ENCODE data around the gene SEMA5A.
A peak's percentile ranks its signal among the peaks of the same experiment; 100 is the strongest.

Gene SEMA5A

DNA sequence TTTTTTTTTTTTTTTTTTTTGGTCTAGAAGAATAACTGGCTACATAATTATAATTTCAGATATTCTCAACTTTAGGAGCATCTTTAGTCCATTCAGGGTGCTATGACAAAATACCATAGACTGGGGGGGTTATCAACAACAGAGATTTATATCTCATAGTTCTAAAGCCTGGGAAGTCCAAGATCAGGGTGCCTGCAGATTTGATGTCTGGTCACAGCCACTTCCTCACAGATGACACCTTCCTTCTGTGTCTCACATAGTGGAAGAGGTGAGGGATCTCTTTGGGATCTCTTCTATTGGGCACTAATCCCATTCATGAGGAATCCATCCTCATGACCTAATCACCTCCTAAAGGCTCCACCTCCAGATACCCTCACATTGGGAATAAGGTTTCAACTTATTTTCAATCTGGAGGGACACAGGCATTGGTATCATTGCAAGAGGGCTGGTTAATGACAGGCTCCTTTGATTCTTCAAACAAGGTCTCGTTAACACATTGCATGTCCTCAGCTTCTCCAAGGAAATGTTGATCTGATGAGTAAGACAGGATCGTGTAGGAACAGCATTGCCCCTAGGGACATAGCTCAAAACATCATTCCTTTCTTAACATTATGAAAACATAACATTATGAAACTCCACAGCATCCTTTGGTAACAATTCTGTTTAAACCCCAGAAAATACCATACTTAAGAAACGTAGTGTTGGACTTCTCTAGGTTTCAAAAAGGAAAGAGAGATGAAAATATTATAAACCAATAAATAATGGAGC is 372.4 kb downstream of the SEMA5A start:
- in situ Hi-C loops (cut with MboI; ENCODE audit: low pct_unique_long_range_greater_than_20kb, low sequenced_read_pairs): no loop called here
- no peak for DNase-seq

DNA sequence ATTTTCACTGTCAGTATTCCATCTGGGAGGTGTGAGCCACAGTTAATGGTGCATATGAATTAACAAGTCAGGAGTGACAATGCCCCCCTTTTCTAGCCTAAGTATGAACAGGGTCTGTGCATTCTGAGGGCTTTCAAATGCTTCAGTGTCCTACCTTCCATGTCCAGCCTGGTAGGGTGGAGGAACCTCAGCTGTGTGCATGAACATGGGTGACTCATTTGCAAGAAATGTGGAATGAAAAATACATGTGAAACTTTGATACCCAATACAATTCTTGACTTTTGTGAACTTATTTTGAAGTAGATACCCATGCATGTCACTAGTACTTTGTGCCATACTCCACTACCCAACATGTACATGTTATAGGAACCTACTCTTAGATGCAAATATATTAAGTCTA is 375.8 kb downstream of the SEMA5A start:
- no peak for DNase-seq
- in situ Hi-C loops (cut with MboI; ENCODE audit: low pct_unique_long_range_greater_than_20kb, low sequenced_read_pairs): no loop called here

GRCh38 chr5:9169557-9169902 is 376.3 kb downstream of the SEMA5A start:
- no peak for DNase-seq
- in situ Hi-C loops (cut with MboI; ENCODE audit: low pct_unique_long_range_greater_than_20kb, low sequenced_read_pairs): no loop called here

DNA sequence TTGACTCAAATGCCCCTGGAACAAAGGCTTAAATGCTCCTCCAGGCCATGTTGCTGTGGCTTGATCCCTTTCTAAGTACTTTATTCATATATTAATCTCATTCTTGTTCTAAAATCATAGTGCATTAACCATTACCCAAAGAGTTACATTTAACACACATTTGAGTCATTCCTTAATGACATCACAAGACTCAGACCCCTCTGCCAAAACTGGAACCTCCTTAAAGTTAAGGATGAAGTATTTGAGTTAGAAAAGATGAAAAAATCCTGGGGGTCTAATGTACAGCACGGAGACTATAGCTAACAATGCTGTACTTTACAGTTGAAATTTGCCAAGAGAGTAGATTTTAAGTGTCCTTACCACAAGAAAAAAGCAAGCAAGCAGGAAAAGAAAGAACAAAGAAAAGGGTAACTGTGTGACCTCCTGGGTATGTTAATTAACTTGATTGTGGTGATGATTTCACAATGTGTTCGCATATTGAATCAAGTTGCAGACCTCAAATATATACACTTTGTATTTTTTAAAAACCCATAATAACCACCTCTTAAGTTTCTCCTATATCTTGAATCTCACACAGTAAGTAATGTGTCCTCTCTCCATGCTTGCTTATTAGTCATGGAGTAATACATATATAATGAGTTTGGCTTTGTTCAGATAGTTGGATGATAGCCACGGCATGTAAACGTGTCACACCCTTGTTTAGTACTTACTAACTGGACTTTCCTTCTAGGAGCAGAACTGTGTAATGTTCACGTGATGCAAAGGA is 376.9 kb downstream of the SEMA5A start:
- in situ Hi-C loops (cut with MboI; ENCODE audit: low pct_unique_long_range_greater_than_20kb, low sequenced_read_pairs): no loop called here
- no peak for DNase-seq

DNA sequence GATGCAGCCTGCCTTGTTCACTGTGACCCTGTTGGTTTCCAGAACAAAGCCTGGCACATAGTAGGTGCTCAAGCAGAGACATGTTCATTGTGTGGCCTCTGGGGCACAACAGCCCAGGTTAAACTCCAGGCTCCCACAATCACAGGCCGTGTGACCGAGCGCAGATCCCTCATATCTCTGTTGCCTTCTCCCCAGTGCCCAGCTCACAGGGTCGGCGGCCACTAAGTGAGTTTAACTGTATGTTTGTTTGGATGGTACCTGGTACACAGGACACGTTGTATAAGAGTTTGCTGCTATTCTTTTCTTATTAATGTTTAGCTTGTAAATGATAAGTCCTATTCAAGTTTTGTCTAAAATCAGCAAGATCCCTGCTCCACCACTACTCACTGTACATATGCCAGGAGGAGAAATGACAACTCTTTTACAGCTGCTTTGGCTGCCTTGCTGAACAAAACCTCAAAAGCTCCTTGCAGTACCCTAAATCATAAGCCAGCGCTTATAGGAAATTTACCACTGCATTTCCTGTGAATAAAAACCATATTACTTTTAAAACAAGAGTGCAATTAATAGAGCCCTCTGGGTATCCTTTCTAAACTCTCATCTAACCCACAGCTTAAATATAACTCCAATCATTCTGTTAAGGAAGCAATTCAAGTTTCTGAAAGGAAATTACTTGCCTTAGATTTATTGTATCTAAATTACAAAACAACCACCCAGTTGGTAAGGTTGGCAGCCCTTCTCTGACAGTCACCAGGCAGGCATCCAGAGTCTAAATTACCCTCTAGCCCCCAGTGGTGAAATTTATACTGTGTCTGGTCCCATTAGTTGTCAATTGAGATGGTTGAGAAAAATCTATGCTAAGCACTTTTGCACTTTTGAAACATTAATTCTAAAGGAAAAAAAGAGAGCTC is 379.4 kb downstream of the SEMA5A start:
- no peak for DNase-seq
- in situ Hi-C loops (cut with MboI; ENCODE audit: low pct_unique_long_range_greater_than_20kb, low sequenced_read_pairs): no loop called here

GRCh38 chr5:9165546-9165945 is 380.3 kb downstream of the SEMA5A start:
- in situ Hi-C loops (cut with MboI; ENCODE audit: low pct_unique_long_range_greater_than_20kb, low sequenced_read_pairs): no loop called here
- no peak for DNase-seq

DNA sequence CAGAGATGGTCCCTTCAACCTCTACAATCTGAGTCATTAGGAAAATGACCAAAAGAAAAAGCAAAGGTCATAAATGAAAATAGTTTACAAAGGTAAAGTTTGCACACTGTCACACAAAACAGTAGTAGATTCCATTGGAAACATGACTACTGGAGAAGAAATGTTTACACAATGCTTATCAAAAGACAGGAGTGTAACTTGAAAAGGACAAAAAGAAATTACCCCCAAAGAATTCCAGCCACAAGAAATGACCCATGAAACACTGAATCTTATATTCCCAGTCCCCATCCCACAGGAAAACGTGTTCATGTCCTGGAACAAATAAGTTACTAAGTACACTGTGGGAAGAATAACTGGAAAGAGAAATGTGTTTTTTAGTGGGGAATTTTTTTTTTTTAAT is 385.1 kb downstream of the SEMA5A start:
- DNase-seq: no peak
- in situ Hi-C loops (cut with MboI; ENCODE audit: low pct_unique_long_range_greater_than_20kb, low sequenced_read_pairs): no loop called here

DNA sequence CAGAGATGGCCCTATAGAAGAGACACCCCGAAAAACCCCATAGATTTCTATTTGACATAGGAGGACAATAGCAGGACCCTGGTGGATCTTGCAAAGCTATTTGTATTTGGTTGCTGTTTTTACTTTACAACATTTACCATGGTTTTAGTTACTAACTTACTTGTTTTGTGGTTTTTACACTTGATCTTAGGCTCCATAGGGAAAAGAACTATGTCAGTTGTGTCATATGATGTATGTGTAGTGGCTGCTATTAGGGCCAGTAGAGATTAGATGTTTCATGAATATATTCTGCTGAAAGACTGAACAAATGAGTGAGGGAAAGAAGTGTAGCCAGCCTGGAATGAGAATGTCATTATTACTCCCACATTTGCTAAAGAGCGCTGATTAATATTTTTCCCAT is 388.1 kb downstream of the SEMA5A start:
- in situ Hi-C loops (cut with MboI; ENCODE audit: low pct_unique_long_range_greater_than_20kb, low sequenced_read_pairs): no loop called here
- DNase-seq: no peak

GRCh38 chr5:9157020-9157419 is 388.9 kb downstream of the SEMA5A start:
- DNase-seq: no peak
- in situ Hi-C loops (cut with MboI; ENCODE audit: low pct_unique_long_range_greater_than_20kb, low sequenced_read_pairs): no loop called here

DNA sequence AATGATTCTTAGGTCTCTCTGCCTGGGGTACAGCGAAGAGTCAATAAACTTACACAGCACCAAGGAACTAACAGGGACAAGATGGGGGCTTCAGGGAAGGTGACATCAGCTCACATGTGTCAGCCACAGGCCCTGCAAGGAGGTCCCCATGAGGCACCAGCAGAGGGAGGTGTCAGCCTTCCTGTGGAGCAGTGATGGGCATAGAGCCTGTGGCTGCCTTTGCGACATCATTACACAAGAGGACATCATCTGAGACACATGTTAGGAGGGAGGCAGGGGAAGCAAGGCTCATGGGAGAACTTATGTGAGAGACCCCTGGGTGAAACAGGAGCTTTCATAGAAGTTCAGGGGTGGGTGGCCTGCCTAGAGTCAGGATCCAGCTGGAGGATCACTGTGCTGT is 389.6 kb downstream of the SEMA5A start:
- in situ Hi-C loops (cut with MboI; ENCODE audit: low pct_unique_long_range_greater_than_20kb, low sequenced_read_pairs): no loop called here
- DNase-seq: peak; percentile 5

DNA sequence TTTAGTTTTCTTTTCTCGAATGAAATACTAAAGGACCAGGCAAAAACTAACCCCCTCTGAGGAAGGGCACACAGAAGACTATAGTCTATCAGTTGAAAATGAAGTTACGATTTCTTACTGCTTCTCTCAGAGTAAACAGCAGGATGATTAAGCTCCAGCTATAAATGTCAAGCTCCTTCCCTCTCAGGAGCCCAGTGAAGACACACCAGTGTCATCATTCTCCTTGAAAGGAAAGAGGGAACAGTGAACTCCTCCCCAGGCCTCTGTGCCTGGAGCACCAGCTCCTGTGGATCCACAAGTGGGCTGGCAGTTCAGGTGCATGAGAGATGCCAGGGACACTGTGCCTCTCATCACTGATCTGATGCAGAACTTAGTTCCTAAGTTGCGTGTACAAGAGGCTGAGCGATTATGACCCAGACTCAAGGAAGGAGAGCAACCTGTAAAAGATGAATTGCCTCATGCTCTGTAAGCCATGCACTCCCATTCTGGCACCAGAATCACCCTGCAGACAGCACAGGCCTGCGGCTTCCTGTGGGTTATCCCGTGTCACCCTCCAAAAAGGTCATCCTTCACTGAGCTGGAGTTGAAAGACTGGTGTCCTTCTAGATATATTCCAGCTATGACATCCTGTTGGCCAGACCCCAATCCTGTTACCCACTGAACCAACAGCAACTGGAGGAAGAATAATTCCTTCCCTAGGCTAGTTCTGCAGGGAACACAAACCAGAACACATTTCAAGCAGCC is 394.0 kb downstream of the SEMA5A start:
- in situ Hi-C loops (cut with MboI; ENCODE audit: low pct_unique_long_range_greater_than_20kb, low sequenced_read_pairs): no loop called here
- DNase-seq: no peak

GRCh38 chr5:9149988-9150387 is 395.9 kb downstream of the SEMA5A start:
- in situ Hi-C loops (cut with MboI; ENCODE audit: low pct_unique_long_range_greater_than_20kb, low sequenced_read_pairs): no loop called here
- no peak for DNase-seq

- DNase-seq: no peak
- in situ Hi-C loops (cut with MboI; ENCODE audit: low pct_unique_long_range_greater_than_20kb, low sequenced_read_pairs): no loop called here
Observed at GRCh38 chr5:9148242-9148641, 397.6 kb downstream of the SEMA5A start.

DNA sequence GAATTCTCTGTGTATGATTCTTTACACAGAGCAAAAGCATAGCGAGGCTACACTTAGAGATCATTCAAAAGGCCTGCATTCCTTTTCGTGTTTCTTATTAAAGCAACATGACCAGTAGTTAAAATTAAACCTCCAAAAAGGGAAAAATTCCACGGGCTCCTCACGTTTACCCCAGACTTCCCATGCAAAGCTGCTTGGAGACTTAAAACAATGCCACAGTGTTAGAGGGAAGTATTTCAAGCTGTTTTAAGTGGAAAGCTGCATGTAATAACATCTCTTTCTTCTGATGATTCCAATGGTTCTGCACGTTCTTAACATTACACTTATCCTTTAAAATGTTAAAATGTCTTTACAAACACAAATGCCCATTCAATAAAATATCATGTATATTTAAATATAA is 405.2 kb downstream of the SEMA5A start:
- in situ Hi-C loops (cut with MboI; ENCODE audit: low pct_unique_long_range_greater_than_20kb, low sequenced_read_pairs): no loop called here
- DNase-seq: no peak

GRCh38 chr5:9140202-9140601 is 405.7 kb downstream of the SEMA5A start:
- no peak for DNase-seq
- in situ Hi-C loops (cut with MboI; ENCODE audit: low pct_unique_long_range_greater_than_20kb, low sequenced_read_pairs): no loop called here

GRCh38 chr5:9139344-9139743 is 406.5 kb downstream of the SEMA5A start:
- in situ Hi-C loops (cut with MboI; ENCODE audit: low pct_unique_long_range_greater_than_20kb, low sequenced_read_pairs): no loop called here
- DNase-seq: no peak

DNA sequence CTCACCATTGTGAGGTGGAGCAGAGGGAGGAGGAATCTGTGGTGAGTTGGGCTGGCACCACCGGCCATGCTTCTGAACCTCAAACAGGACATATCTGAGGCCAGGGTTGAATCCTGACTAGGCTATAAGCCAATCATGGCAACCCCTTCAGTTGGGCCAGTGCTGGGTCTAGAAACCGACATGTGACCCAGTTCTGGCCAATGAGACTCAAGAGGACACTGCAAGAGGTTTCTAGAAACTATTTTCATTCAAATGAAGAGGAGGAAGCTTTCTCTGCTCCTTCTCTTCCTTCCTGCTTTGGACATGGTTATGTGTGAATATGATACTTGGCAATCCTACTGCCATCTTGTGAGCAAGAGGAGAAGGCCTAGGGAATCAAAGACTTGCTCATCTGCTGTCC is 417.7 kb downstream of the SEMA5A start:
- in situ Hi-C loops (cut with MboI; ENCODE audit: low pct_unique_long_range_greater_than_20kb, low sequenced_read_pairs): no loop called here
- DNase-seq: no peak

- in situ Hi-C loops (cut with MboI; ENCODE audit: low pct_unique_long_range_greater_than_20kb, low sequenced_read_pairs): no loop called here
- no peak for DNase-seq
Observed at GRCh38 chr5:9126490-9126889, 419.4 kb downstream of the SEMA5A start.

DNA sequence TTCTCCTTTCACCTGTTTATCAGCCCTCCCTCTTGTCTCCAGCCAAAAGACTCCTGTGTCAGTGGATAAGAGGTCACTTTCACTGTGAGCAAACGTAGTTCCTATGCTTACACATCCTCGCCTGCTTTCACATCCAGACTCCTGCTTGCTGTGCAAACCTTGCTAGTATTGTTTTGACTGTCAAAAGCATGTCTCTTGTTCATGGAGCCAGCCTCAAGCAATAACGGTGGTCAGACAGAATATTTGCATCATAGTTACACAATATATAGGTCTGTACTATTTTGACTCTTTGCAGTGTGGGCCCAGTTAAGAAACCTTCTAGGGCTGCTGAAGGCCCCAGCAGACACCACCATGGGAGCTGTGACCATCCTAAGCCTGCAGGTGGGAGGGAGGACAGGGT is 420.0 kb downstream of the SEMA5A start:
- DNase-seq: no peak
- in situ Hi-C loops (cut with MboI; ENCODE audit: low pct_unique_long_range_greater_than_20kb, low sequenced_read_pairs): no loop called here

Data from KBM-7 (cell line).